Activated T-helper 1 cell treated with anti-CD3 and anti-CD28 coated beads, Interleukin-12 subunit alpha, Interleukin-12 subunit beta, Interleukin-2, Interleukin-4 antibody, amounts not matched to agents 30 ng/mL and 10 ng/mL and 1 ng/mL, durations not matched to agents 14 hours and 24 hours and 36 hours (primary cell): ENCODE data around the gene RSPH6A. TPM values are rescaled to one million over a fixed set of nuclear protein-coding genes. Genes with fewer than 3 reads are reported as not detected.
A peak's percentile ranks its signal among the peaks of the same experiment; 100 is the strongest.

Source experiments
- DNase-seq: peaks from one replicate; pipeline ENCODE4 v3.0.0; 2021; ENCODE audit warnings: low spot score
- H3K27ac Mint-ChIP-seq: one replicate; pipeline ENCODE4 v1.8.0; 2021; ENCODE audit warnings: mild to moderate bottlenecking, mixed read lengths
- H3K27me3 Mint-ChIP-seq: one replicate; pipeline ENCODE4 v1.8.0; 2022; ENCODE audit warnings: mild to moderate bottlenecking, moderate library complexity, mixed read lengths; ENCODE audit not compliant: insufficient read depth
- H3K36me3 Mint-ChIP-seq: one replicate; pipeline ENCODE4 v1.8.0; 2021; ENCODE audit warnings: low read depth, mixed read lengths
- H3K4me1 Mint-ChIP-seq: one replicate; pipeline ENCODE4 v1.8.0; 2021; ENCODE audit warnings: low read depth, mixed read lengths
- H3K4me3 Mint-ChIP-seq: one replicate; pipeline ENCODE4 v1.8.0; 2021; ENCODE audit warnings: mild to moderate bottlenecking, moderate library complexity, mixed read lengths
- H3K9me3 Mint-ChIP-seq: one replicate; pipeline ENCODE4 v1.8.0; 2021; ENCODE audit warnings: mixed read lengths
- intact Hi-C: fragments of 100-400 bp; cut with micrococcal nuclease; formaldehyde crosslinking; loops from one replicate; pipeline ENCODE4 v1.15.1; 2024
- total RNA-seq: library from RNA; stranded (reverse); gene quantifications from 2 replicates; pipeline ENCODE4 v1.2.3, GENCODE V29; 2022

Gene RSPH6A
- total RNA-seq, 1 donor from 2014 or later = 0.29 TPM

DNA sequence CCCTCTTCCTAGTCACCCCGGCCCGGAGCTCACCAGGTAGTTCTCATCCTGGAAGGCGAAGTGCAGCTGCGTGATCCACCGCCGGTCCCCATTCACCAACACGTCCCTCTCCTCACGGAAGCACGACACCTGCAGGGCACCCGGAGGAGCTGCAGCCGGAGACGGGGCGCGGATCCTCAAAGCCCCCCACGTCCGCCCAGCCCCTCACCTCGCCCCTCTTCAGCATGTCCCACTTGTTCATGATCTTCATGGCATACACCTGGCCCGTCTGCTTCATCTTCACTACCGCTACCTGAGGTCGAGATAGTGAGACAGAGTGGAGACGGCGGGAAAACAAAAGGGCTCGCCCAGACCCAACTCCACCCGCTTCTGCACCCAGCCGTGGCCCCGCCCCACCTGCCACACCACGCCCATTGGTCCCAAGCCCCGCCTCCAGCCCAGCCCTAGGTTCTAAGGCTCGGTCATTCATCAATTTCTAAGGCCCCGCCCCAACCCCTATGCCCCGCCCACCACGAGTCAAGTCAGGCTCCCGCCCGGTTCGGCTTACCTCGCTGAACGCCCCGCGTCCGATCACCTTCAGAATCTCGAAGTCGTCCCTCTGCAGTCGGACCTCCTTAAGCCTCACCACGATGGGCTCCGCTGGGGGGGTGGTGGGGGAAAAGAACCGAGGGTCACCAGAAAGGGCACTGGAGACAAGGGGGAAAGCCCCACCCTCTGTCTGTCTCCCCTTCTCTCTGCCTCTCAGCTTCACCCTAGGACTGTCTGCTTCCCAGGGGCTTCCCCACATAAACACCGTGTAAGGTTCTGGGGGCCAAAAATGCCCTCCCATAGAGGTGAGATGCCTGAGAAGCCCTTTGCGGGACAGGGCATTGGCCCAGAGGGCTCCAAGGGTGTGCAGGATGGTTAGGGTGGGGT, 35.6 kb downstream of the RSPH6A start:
- H3K4me3 Mint-ChIP-seq = peak overlapping the region; percentile 71

DNA sequence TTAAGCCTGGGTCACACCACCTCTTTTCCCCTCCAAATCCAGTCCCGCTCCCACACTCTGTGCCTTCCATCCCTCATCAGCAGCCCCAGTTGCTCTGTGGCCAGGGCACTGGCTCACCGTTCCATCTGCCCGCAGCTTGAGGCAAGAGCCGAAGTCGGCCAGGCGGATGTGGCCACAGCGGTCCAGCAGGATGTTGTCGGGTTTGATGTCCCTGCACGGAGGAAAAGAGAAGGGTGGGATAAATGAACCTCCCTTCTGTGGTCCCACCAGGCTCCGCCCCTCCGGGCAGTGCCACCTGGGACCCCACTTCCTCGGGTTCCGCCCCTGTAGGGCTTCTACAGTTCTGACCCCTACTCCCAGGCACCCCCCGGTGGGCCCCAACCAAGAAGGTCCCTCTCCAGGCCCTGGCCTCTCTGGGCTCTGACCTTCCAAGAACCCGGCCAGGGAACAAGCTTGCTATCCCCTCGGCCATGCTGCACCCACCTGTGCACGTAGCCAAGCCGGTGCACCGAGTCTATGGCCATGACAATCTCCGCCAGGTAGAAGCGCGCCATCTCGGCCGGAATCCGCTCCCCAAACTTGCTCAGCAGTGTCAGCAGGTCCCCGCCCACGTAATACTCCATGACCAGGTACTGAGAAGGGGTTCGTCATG, 37.0 kb downstream of the RSPH6A start:
- Mint-ChIP-seq H3K27me3 (peaks cover 16% of the 10 kb centered on the region), H3K9me3 (no peaks in the 10 kb centered on the region), H3K4me3 (no peak overlapping the region), H3K4me1 (peaks cover 16% of the 10 kb centered on the region), H3K36me3 (peaks cover 5% of the 10 kb centered on the region), H3K27ac (no peak overlapping the region)
- no peak for DNase-seq
- intact Hi-C loops = loop anchor here (5.0 kb wide), 1 partner anchor 239 kb away; no protein-coding TSS in a partner anchor

More for the DNA sequence above, 35.6 kb downstream of the RSPH6A start:
- H3K27me3 Mint-ChIP-seq = peaks cover 20% of the 10 kb centered on the region
- no peaks in the 10 kb centered on the region for H3K9me3 Mint-ChIP-seq
- peak overlapping the region; percentile 24 for H3K27ac Mint-ChIP-seq
- peak; percentile 83 for DNase-seq
- H3K36me3 Mint-ChIP-seq = peaks cover 6% of the 10 kb centered on the region
- peaks cover 16% of the 10 kb centered on the region for H3K4me1 Mint-ChIP-seq
- intact Hi-C loops = loop anchor here (1.0 to 5.0 kb wide), 6 partner anchors 9 to 238 kb away; partner anchors contain the start of gene CCDC61

- peaks cover 5% of the 10 kb centered on the region for H3K36me3 Mint-ChIP-seq
- H3K4me1 Mint-ChIP-seq = peaks cover 16% of the 10 kb centered on the region
- H3K4me3 Mint-ChIP-seq = no peak overlapping the region
- DNase-seq = no peak
- H3K27me3 Mint-ChIP-seq = peaks cover 16% of the 10 kb centered on the region
- H3K9me3 Mint-ChIP-seq = no peaks in the 10 kb centered on the region
- H3K27ac Mint-ChIP-seq = no peak overlapping the region
- intact Hi-C loops = loop anchor here (5.0 kb wide), 1 partner anchor 240 kb away; no protein-coding TSS in a partner anchor
Observed at GRCh38 chr19:45777395-45777961, 37.6 kb downstream of the RSPH6A start.

DNA sequence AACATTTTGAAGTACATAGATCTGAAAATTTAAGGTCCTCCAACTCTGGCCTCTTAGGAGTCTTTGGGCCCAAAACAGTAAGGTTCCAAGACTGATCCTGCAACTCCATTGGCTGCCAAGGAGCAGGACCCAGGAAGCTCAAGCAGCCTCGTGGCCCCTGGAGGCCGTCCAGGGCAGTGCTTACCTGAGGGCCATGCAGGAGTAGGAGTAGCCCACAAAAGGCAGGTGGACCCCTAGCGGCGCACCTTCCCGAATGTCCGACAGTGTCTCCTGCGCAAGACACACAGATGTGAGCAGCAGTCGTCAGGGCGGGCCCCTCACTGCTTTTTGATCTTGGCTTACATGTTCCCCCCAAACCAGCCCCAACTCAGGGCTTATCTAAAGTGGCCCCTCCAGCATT, 40.3 kb downstream of the RSPH6A start:
- Mint-ChIP-seq H3K36me3 (peaks cover 8% of the 10 kb centered on the region), H3K27me3 (peaks cover 15% of the 10 kb centered on the region), H3K4me1 (peaks cover 15% of the 10 kb centered on the region), H3K9me3 (no peaks in the 10 kb centered on the region), H3K4me3 (no peak overlapping the region), H3K27ac (no peak overlapping the region)
- intact Hi-C loops = loop anchor here (5.0 kb wide), 1 partner anchor 243 kb away; no protein-coding TSS in a partner anchor
- no peak for DNase-seq

GRCh38 chr19:45773384-45773783, 41.7 kb downstream of the RSPH6A start:
- H3K4me1 Mint-ChIP-seq = peaks cover 10% of the 10 kb centered on the region
- no peak overlapping the region for H3K27ac Mint-ChIP-seq
- DNase-seq = no peak
- no peak overlapping the region for H3K4me3 Mint-ChIP-seq
- H3K27me3 Mint-ChIP-seq = peaks cover 13% of the 10 kb centered on the region
- H3K36me3 Mint-ChIP-seq = peaks cover 3% of the 10 kb centered on the region
- intact Hi-C loops = no loop called here
- no peaks in the 10 kb centered on the region for H3K9me3 Mint-ChIP-seq

GRCh38 chr19:45772912-45773311, 42.2 kb downstream of the RSPH6A start:
- Mint-ChIP-seq H3K27ac (no peak overlapping the region), H3K4me1 (peaks cover 9% of the 10 kb centered on the region), H3K36me3 (peaks cover 3% of the 10 kb centered on the region), H3K9me3 (no peaks in the 10 kb centered on the region), H3K4me3 (no peak overlapping the region), H3K27me3 (peaks cover 13% of the 10 kb centered on the region)
- DNase-seq = no peak
- intact Hi-C loops = no loop called here

GRCh38 chr19:45772130-45772840, 42.8 kb downstream of the RSPH6A start:
- DNase-seq = no peak
- intact Hi-C loops = no loop called here
- Mint-ChIP-seq H3K27me3 (peaks cover 16% of the 10 kb centered on the region), H3K27ac (no peak overlapping the region), H3K4me1 (peaks cover 9% of the 10 kb centered on the region), H3K36me3 (peaks cover 3% of the 10 kb centered on the region), H3K9me3 (no peaks in the 10 kb centered on the region), H3K4me3 (no peak overlapping the region)

DNA sequence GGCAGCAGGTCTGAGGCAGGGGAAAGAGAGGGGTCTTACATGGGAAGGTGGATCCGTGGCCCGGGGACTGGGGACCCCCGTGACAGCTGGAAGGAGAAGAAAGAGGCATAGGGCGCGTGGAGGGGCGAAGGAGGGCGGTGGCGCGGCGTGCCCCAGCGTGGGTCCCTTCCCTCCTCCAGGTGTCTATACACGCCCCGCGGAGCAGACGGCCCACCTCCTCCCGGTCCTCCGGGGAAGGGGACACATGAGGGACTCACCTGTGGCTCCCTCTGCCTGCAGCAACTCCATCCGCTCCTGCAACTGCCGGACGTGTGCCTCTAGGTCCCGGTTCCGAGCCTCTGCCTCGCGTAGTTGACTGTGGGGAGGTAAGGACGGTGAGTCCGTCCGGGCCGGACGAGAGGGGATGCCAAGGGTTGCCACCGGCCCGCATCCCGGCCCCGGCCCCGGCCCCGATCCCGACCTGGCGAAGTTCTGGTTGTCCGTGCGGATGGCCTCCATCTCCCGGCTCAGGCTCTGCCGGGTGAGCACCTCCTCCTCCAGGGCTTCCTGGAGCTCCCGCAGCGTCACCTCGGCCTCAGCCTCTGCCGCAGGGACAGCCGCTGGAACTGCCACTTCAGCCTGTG, 43.7 kb downstream of the RSPH6A start:
- Mint-ChIP-seq H3K4me1 (peaks cover 9% of the 10 kb centered on the region), H3K9me3 (no peaks in the 10 kb centered on the region), H3K27ac (no peak overlapping the region), H3K4me3 (peak overlapping the region; percentile 58), H3K27me3 (peaks cover 15% of the 10 kb centered on the region), H3K36me3 (peaks cover 3% of the 10 kb centered on the region)
- intact Hi-C loops = no loop called here
- DNase-seq = no peak

- intact Hi-C loops = loop anchor here (1.0 kb wide), 6 partner anchors 9 to 113 kb away; partner anchors contain the start of gene SYMPK
- H3K36me3 Mint-ChIP-seq = peaks cover 3% of the 10 kb centered on the region
- peaks cover 20% of the 10 kb centered on the region for H3K27me3 Mint-ChIP-seq
- peaks cover 9% of the 10 kb centered on the region for H3K4me1 Mint-ChIP-seq
- DNase-seq = peak; percentile 85
- no peaks in the 10 kb centered on the region for H3K9me3 Mint-ChIP-seq
- H3K4me3 Mint-ChIP-seq = peak overlapping the region; percentile 88
- no peak overlapping the region for H3K27ac Mint-ChIP-seq
Observed at GRCh38 chr19:45770192-45771101, 44.7 kb downstream of the RSPH6A start.

- intact Hi-C loops = loop anchor here (1.0 kb wide), 11 partner anchors 9 to 186 kb away; partner anchors contain the start of genes MYPOP, OPA3, QPCTL and SYMPK
- Mint-ChIP-seq H3K4me3 (peak overlapping the region; percentile 88), H3K9me3 (no peaks in the 10 kb centered on the region), H3K27ac (peak overlapping the region; percentile 86), H3K27me3 (peaks cover 24% of the 10 kb centered on the region), H3K4me1 (peaks cover 9% of the 10 kb centered on the region), H3K36me3 (peaks cover 3% of the 10 kb centered on the region)
- DNase-seq = peak; percentile 45
Observed at GRCh38 chr19:45769821-45770191, 45.3 kb downstream of the RSPH6A start.
